NCI-H1092 treated with DMSO at 0.1 percent for 48 hours (cell line): ENCODE data around the gene EXOC7.
A peak's percentile ranks its signal among the peaks of the same experiment; 100 is the strongest.
"Not testable (repeated sequence)": the region's sequence is repeated elsewhere in the genome, so short reads cannot be mapped to it uniquely, and the experiment has no call there.

ENCODE experiments used
- DNase-seq: peaks from one replicate; lab custom pipeline; 2025; lab: John Stamatoyannopoulos, UW

The EXOC7 gene

GRCh38 chr17:76088041-76088867, 15.3 kb downstream of the EXOC7 start:
- DNase-seq = no peak

GRCh38 chr17:76087531-76087930, 16.1 kb downstream of the EXOC7 start:
- DNase-seq = no peak

GRCh38 chr17:76086384-76086783, 17.2 kb downstream of the EXOC7 start:
- DNase-seq = no peak

GRCh38 chr17:76085731-76086366, 17.7 kb downstream of the EXOC7 start:
- no peak for DNase-seq

- no peak for DNase-seq
Measured at GRCh38 chr17:76085066-76085730, 18.4 kb downstream of the EXOC7 start.

GRCh38 chr17:76083536-76084182, 19.9 kb downstream of the EXOC7 start:
- DNase-seq = no peak

GRCh38 chr17:76082326-76083251, 21.0 kb downstream of the EXOC7 start:
- no peak for DNase-seq

- DNase-seq = no peak
Measured at GRCh38 chr17:76081295-76082210, 22.0 kb downstream of the EXOC7 start.

- no peak for DNase-seq
Measured at GRCh38 chr17:76080768-76081287, 22.8 kb downstream of the EXOC7 start.

- peak; percentile 5 for DNase-seq
Measured at GRCh38 chr17:76079956-76080767, 23.4 kb downstream of the EXOC7 start.

- DNase-seq = no peak
Measured at GRCh38 chr17:76079535-76079955, 24.0 kb downstream of the EXOC7 start.

GRCh38 chr17:76078860-76079534, 24.6 kb downstream of the EXOC7 start, which contains the start of gene ZACN:
ZACN (plus strand) TSS chr17:76079182; CDS start chr17:76079265, 83 bp downstream.
- DNase-seq = peak; percentile 30

GRCh38 chr17:76078370-76078769, 25.2 kb downstream of the EXOC7 start:
- DNase-seq = not testable (repeated sequence)

- no peak for DNase-seq
Measured at GRCh38 chr17:76077584-76078110, 25.9 kb downstream of the EXOC7 start.

- DNase-seq = no peak
Measured at GRCh38 chr17:76076765-76077583, 26.6 kb downstream of the EXOC7 start.

GRCh38 chr17:76076146-76076764, 27.3 kb downstream of the EXOC7 start:
- no peak for DNase-seq
